ENCODE results near the gene PCNX2.

Gene PCNX2

DNA sequence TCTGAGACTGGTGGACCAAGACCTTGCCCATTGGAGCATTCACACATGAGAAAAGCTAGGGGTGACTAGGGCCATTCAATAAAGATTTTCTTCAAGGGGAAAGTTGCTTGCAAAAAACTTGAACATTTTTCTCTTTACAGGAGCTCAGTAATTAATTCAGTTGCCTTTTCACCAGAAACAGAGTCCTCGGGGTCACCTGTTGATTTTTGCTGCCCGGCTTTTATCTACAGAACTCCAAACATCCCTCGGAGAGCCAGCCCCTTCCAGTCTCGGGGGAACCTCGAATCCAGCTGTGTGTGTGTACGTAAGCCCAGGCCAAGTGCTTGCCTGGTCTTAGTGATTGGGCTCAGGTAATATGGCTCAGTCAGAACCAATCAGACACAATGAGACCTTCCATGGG lies 47.5 kb downstream of the PCNX2 start:
- Histone ChIP-seq H3K27ac (no peak overlapping the region), H3K4me3 (no peak overlapping the region), H3K4me1 (peaks cover 6% of the 10 kb centered on the region), H3K27me3 (no peaks in the 10 kb centered on the region), H3K4me2 (no peak overlapping the region), H3K9ac (no peak overlapping the region), H3K9me3 (no peaks in the 10 kb centered on the region), H3K36me3 (0 out of 2 replicates have a peak, but pooled peaks cover 4% of the 10 kb centered on the region), H4K20me1 (no peaks in the 10 kb centered on the region)
- no peak for TF ChIP-seq Cebpa-rat (IDR thresholded peaks at IDR 0.05)

DNA sequence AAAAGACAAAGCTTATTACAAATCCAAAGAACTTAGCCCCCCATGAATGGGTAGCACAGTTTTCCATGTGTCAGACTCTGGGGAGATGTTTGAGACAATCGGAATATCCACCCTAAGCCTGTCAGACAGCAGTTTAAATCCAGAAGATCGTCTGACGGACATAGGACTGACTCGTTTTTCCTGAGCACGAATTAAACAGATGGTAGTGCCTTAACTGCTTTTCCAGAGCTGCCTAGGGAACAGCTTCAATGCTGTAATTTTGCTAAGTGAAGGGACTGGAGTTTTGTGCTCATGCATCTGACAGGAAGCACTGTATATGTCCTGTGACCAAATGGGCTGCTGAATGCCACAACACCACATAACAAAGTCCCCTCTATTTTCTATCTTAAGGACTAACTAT lies 48.6 kb downstream of the PCNX2 start:
- H3K27me3 ChIP-seq = no peaks in the 10 kb centered on the region
- no peak overlapping the region for H3K4me3 ChIP-seq
- peaks cover 6% of the 10 kb centered on the region for H3K4me1 ChIP-seq
- no peak for TF ChIP-seq Cebpa-rat (IDR thresholded peaks at IDR 0.05)
- H3K36me3 ChIP-seq = 0 out of 2 replicates have a peak, but pooled peaks cover 4% of the 10 kb centered on the region
- H3K27ac ChIP-seq = no peak overlapping the region
- no peaks in the 10 kb centered on the region for H3K9me3 ChIP-seq
- H3K4me2 ChIP-seq = no peak overlapping the region
- H4K20me1 ChIP-seq = no peaks in the 10 kb centered on the region
- no peak overlapping the region for H3K9ac ChIP-seq

DNA sequence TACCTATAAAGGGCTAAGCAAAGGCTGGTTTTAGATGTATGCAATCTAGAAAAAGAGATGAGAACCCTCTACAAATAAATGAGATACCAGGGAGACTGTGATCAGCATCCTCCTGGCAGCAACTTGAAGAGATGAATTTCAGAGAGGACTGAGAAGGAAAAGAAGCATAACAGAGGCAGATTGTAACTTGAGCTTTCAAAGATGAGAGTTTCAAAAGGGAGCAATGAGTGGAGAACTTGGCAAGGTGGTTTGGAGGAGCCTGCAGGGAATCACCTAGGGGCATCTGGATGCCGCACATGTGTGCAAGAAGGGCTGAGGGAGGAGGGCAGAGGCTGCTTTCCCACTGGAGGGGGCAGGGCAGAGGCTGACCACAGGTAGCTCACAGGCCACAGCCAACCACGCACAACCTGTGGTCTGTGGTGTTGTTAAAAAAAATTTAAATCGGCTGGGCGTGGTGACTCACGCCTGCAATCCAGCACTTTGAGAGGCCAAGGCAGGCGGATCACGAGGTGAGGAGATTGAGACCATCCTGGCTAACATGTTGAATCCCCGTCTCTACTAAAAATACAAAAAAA lies 50.2 kb downstream of the PCNX2 start:
- TF ChIP-seq Cebpa-rat (IDR thresholded peaks at IDR 0.05) = no peak
- H3K9me3 ChIP-seq = no peaks in the 10 kb centered on the region
- H3K36me3 ChIP-seq = no peaks in the 10 kb centered on the region
- no peaks in the 10 kb centered on the region for H4K20me1 ChIP-seq
- H3K27me3 ChIP-seq = no peaks in the 10 kb centered on the region
- H3K4me1 ChIP-seq = peaks cover 6% of the 10 kb centered on the region
- no peak overlapping the region for H3K4me2 ChIP-seq
- H3K4me3 ChIP-seq = no peak overlapping the region
- no peak overlapping the region for H3K9ac ChIP-seq
- H3K27ac ChIP-seq = no peak overlapping the region

DNA sequence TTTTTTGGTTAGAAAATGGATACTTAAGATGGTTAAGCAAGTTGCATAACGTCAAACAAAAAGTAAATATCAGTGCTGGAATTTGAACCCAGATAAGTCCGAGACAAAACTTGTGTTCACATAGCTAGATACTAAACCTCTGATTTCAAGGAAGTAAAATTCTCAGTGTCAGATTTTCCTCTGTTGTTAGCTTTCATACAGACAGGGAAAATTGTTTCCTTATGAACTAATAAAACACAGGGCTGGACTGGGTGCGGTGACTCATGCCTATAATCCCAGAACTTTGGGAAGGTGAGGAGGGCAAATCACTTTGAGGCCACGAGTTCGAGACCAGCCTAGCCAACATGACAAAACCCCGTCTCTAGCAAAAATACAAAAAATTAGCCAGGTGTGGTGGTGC lies 51.3 kb downstream of the PCNX2 start:
- Histone ChIP-seq H3K4me3 (no peak overlapping the region), H3K4me1 (peaks cover 6% of the 10 kb centered on the region), H3K4me2 (no peak overlapping the region), H3K9ac (no peak overlapping the region), H4K20me1 (no peaks in the 10 kb centered on the region), H3K27me3 (no peaks in the 10 kb centered on the region), H3K9me3 (no peaks in the 10 kb centered on the region), H3K36me3 (no peaks in the 10 kb centered on the region), H3K27ac (no peak overlapping the region)
- TF ChIP-seq Cebpa-rat (IDR thresholded peaks at IDR 0.05) = no peak

DNA sequence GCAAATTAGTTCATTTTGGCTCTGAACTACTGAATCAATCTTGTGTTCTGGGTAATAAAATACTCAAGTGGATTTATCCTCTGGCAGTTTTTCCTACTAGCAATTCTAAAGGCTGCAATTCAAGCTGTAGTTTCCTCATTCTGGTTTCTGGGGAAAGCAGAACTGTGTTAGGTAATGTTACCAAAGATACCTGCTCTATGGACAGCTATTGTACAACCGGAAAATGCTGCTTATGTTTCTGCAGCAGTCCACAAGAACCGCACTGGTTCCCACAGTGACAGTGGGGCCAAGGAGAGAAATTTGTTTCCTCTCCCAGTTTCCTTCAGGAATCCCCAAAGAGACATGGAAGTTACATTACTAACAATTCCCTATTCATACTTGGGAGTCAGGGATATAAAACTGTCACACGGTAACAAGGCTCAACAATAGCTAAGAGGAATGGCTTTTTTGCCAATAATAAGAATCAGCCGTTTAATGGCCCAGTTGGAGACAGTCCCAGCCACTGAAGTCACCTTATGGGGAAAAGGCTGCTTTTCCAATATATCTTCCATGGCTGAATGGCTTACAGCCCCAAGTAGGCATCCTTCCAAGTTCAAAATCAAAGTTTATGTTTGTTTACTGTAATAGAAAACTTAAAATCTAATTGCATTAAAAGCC lies 52.6 kb downstream of the PCNX2 start:
- H3K4me3 ChIP-seq = no peak overlapping the region
- H3K27ac ChIP-seq = no peak overlapping the region
- TF ChIP-seq Cebpa-rat (IDR thresholded peaks at IDR 0.05) = no peak
- H3K4me1 ChIP-seq = no peaks in the 10 kb centered on the region
- no peak overlapping the region for H3K9ac ChIP-seq
- no peaks in the 10 kb centered on the region for H3K36me3 ChIP-seq
- H3K4me2 ChIP-seq = no peak overlapping the region
- H3K9me3 ChIP-seq = no peaks in the 10 kb centered on the region
- no peaks in the 10 kb centered on the region for H4K20me1 ChIP-seq
- H3K27me3 ChIP-seq = no peaks in the 10 kb centered on the region

DNA sequence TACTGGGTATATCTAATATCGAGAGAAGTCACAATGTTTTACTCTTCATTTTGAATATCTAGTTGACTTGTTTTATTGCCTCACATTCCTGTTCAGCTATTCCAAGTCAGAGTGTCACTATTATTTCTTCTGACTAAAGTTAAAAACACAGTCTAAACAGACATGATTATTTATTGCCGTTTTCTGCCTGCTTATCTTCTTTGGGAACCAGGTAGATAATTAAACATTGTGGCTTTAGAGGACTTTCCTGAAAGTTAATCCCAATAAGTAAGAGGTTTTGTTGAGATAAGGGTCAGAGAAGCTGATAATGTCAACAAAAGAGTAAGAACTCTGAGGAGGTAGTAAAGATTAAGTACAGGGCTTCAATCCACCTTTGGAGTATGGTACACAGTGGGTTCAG lies 53.8 kb downstream of the PCNX2 start:
- Histone ChIP-seq H3K27ac (no peak overlapping the region), H3K4me2 (no peak overlapping the region), H3K27me3 (no peaks in the 10 kb centered on the region), H3K9ac (no peak overlapping the region), H3K4me1 (no peaks in the 10 kb centered on the region), H3K9me3 (no peaks in the 10 kb centered on the region), H3K4me3 (no peak overlapping the region), H3K36me3 (no peaks in the 10 kb centered on the region), H4K20me1 (no peaks in the 10 kb centered on the region)
- TF ChIP-seq Cebpa-rat (IDR thresholded peaks at IDR 0.05) = no peak

DNA sequence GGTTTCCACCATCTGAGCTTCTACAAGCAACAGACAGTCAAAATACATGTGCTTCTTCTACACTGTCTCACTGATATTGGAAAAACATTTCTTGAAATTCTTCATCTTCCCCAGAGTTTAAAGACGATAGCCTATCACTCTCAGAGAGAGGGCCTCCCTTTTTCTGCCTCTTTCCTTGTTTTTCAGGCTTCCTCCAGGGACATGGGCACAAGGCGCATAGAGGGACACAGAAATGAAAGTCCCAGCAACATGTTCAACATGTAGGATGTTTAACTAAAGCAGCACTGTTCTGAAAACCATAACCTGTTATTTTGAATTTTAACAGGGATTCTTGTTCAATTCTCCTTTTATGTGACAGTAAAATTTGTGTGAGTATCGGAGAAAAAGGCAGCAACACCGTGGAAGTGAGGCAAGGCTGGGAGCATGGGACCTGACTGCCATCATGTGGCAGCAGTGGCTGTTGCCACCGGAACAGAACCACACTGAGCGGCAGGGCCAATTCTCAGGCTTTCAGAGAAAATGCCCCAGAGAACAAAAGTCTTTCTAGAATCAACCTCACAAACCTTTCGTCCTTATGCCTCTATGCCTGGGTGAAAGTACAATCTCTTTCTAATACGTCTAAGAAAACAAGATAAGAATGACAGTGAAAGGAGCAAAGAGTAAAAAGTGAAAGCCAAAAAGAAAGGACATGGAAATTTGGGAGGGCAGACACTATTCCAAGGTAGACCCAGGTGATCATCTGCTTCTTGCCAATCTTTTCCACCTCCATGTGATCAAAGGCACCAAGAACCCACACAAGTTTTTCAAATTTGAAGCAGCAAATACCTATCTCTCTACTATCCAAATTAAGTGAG lies 54.5 kb downstream of the PCNX2 start:
- Histone ChIP-seq H3K36me3 (no peaks in the 10 kb centered on the region), H3K9ac (no peak overlapping the region; the same call in 1 of the 2 replicates), H3K4me3 (no peak overlapping the region), H4K20me1 (no peaks in the 10 kb centered on the region), H3K4me1 (no peaks in the 10 kb centered on the region), H3K27ac (no peak overlapping the region), H3K27me3 (no peaks in the 10 kb centered on the region), H3K4me2 (no peak overlapping the region; the same call in 1 of the 2 replicates), H3K9me3 (no peaks in the 10 kb centered on the region)
- no peak for TF ChIP-seq Cebpa-rat (IDR thresholded peaks at IDR 0.05)

DNA sequence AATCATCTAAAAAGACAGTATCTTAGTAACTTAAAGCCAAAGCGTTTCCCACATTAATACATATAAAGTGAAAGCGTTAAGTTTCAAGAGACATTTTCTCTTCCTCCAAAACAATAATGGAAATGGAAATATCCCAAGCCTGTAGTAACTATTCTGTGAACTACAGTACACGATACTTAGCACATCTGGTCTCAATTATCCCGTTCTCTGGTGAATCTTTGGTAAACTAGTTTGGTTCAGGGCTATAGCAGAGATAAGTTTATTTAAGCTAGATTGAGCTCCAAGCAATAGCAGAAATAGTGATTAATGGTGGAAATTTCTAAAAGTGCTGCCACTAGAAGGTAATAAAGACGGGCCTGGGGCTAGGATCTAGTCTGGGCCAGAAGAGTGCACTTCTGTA lies 55.2 kb downstream of the PCNX2 start:
- Histone ChIP-seq H3K4me3 (no peak overlapping the region), H3K36me3 (no peaks in the 10 kb centered on the region), H3K27ac (no peak overlapping the region), H3K27me3 (no peaks in the 10 kb centered on the region), H4K20me1 (no peaks in the 10 kb centered on the region), H3K9me3 (no peaks in the 10 kb centered on the region), H3K4me1 (no peaks in the 10 kb centered on the region), H3K9ac (no peak overlapping the region), H3K4me2 (no peak overlapping the region)
- no peak for TF ChIP-seq Cebpa-rat (IDR thresholded peaks at IDR 0.05)

DNA sequence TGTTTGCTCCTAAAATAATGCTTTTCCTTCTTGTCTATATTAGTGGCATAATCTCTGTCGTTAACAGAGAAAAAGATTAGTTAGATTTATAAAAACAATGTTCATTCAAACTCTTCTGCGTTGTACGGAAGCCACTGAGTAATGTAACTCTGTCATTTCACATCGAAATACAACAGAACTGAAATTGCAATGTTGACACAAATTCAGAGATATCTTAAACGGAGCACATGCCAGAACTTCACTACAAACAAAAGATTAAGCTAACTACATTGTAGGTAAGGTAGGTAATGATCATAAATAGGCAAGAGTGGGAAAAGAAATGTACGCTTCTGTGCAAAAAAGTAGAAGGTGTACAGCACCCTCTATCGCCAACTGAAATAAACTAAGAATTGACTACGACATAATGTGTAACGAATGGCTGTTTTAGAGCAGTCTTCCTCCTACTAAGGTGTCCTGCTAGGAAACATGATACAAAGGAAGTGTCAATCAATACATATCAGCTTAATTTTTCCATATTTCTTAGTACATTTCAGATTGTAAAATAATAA lies 56.6 kb downstream of the PCNX2 start:
- Histone ChIP-seq H3K9ac (no peak overlapping the region), H3K9me3 (no peaks in the 10 kb centered on the region), H3K27me3 (no peaks in the 10 kb centered on the region), H3K4me1 (no peaks in the 10 kb centered on the region), H3K27ac (no peak overlapping the region), H3K4me2 (no peak overlapping the region), H4K20me1 (no peaks in the 10 kb centered on the region), H3K36me3 (no peaks in the 10 kb centered on the region), H3K4me3 (no peak overlapping the region)
- TF ChIP-seq Cebpa-rat (IDR thresholded peaks at IDR 0.05) = no peak

DNA sequence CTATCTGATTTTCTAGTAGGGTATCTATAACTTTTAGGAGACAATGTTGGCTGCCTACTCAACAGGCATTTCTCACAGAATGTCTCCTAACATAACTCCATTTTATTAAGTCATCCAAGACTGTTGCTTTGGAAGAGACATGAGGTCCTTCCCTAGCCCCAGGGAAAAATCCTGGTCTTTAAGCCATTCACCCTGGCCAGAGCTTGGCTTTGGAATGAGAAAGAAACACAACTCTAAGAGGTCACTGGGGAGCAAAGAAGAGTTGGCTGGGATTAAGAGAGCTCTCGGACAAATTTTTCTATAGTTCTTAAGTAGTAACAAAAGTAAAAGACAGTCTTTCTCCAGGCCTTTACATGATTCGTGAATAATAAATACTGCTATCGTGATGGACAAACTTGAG lies 57.9 kb downstream of the PCNX2 start:
- H3K4me2 ChIP-seq = no peak overlapping the region
- no peaks in the 10 kb centered on the region for H3K27me3 ChIP-seq
- no peaks in the 10 kb centered on the region for H3K9me3 ChIP-seq
- H3K4me1 ChIP-seq = no peaks in the 10 kb centered on the region
- H3K9ac ChIP-seq = no peak overlapping the region
- H3K36me3 ChIP-seq = no peaks in the 10 kb centered on the region
- H4K20me1 ChIP-seq = no peaks in the 10 kb centered on the region
- H3K27ac ChIP-seq = no peak overlapping the region
- no peak overlapping the region for H3K4me3 ChIP-seq
- TF ChIP-seq Cebpa-rat (IDR thresholded peaks at IDR 0.05) = no peak
